Esophagus squamous epithelium (tissue), 4 donors: ENCODE results near the gene COX6A1.

Source experiments
- POLR2A ChIP-seq, 4 donors: fragments of 450-650 bp; IDR thresholded peaks; one replicate each; pipeline ENCODE4 v1.6.1; 2017; ENCODE audit warnings: antibody characterized with exemption in 4 of 4, mild to moderate bottlenecking in 4 of 4, moderate library complexity in 3 of 4
- TF ChIP-seq, protein P1 (sequence below), 6 experiments: fragments of 450-650 bp in 4 of 6; fragments of 200-600 bp in 2 of 6; sonication (generic) in 2 of 6; IDR thresholded peaks; one replicate each; pipeline ENCODE4 v1.5.1; 2016 to 2019; ENCODE audit warnings: antibody characterized with exemption in 6 of 6, mild to moderate bottlenecking in 4 of 6, moderate library complexity in 4 of 6

DNA sequence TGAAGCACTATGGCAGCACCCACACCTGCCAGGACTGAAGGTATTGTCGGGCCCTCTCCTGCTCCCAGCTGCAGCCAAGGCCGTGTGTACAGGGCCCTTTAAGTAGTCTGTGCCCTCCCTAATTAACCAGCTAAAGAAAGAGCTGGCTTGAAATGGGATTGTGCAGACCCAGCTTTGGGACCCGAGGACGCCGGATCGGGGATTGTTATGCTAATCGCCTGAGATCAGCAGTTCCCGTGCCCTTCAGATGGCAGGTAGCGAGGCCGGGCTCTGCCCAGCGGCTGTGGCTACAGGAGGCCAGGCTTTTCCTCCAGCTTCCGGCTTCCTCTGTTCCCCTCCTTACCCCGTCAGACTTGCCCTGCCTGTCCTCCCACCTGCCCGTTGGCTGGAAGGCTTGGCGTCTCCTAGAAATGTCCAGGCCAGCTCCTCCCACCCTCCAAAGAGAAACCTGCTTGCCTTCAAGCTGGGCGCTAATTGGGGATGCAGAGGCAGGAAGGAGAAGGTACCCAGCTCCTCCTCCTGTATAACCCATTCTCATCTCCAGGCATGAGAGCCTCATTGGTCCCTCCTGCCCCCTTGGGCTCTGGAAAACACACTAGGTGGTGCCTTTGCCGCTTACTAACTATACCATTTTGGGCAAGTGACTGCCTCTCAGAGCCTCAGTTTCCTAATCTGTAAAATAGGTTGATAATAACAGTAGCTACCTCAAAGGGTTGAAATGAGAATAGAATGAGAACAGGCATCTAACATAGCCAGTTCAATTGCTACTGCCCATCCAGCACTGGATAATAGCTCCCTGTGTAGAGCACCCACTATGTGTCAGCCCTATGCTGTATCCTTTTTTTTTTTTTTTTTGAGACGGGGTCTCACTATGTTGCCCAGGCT is 43.2 kb upstream of the COX6A1 start:
- TF ChIP-seq, protein P1, sequence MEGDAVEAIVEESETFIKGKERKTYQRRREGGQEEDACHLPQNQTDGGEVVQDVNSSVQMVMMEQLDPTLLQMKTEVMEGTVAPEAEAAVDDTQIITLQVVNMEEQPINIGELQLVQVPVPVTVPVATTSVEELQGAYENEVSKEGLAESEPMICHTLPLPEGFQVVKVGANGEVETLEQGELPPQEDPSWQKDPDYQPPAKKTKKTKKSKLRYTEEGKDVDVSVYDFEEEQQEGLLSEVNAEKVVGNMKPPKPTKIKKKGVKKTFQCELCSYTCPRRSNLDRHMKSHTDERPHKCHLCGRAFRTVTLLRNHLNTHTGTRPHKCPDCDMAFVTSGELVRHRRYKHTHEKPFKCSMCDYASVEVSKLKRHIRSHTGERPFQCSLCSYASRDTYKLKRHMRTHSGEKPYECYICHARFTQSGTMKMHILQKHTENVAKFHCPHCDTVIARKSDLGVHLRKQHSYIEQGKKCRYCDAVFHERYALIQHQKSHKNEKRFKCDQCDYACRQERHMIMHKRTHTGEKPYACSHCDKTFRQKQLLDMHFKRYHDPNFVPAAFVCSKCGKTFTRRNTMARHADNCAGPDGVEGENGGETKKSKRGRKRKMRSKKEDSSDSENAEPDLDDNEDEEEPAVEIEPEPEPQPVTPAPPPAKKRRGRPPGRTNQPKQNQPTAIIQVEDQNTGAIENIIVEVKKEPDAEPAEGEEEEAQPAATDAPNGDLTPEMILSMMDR (IDR thresholded peaks at IDR 0.05) = no peak
- no peak for TF ChIP-seq POLR2A (IDR thresholded peaks at IDR 0.05)
